DMS 273 treated with DMSO at 0.1 percent for 48 hours (cell line): ENCODE data around the gene FEM1B.

ENCODE experiments used
- DNase-seq: peaks from one replicate; lab custom pipeline; 2025; lab: John Stamatoyannopoulos, UW

FEM1B gene

DNA sequence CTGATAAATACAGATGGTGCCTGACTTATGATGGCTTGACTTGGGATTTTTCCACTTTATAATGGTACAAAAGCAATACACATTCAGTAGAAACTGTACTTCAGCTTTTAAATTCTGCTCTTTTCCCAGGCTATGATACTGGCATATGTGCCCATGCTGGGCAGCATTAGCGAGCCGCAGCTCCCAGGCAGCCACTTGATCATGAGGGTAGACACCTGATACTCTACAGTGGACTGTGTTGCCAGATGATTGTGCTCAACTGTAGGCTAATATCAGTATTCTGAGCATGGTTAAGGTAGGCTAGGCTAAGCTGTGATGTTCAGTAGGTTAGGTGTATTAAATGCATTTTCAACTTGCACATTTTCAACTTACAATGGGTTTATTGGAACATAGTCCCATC is 17.7 kb upstream of the FEM1B start:
- DNase-seq, result no peak

DNA sequence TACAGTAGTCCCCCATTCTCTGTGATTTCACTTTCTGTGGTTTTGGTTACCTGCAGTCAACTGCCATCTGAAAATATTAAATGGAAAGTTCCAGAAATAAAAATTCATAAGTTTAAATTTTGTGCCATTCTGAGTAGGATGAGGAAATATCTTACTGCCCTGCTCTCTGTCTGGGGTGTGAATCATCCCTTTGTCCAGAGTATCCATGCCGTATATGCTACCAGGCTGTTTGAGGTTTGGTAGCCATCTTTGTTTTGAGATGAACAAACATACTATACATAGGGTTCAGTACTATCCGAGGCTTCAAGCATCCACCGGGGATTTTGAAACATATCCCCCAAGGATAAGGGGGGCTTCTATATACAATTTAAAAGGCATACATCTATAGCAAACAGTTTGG is 16.3 kb upstream of the FEM1B start:
- no peak for DNase-seq

DNA sequence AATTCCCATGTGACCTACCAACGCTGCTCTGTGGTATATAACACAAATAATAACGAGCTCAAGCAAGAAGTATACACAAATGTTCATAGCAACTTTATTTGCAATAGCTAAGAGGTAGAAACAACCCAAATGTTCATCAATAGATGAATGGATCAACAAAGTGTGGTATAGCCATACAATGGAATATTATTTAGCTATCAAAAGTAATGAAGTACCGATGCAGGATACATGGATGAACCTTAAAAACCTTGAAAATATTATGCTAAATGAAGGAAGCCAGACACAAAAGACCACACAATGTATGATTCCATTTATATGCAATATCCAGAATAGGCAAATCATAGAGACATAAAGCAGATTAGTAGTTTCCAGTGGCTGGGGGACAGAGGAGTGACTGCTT is 15.6 kb upstream of the FEM1B start:
- DNase-seq, result no peak

DNA sequence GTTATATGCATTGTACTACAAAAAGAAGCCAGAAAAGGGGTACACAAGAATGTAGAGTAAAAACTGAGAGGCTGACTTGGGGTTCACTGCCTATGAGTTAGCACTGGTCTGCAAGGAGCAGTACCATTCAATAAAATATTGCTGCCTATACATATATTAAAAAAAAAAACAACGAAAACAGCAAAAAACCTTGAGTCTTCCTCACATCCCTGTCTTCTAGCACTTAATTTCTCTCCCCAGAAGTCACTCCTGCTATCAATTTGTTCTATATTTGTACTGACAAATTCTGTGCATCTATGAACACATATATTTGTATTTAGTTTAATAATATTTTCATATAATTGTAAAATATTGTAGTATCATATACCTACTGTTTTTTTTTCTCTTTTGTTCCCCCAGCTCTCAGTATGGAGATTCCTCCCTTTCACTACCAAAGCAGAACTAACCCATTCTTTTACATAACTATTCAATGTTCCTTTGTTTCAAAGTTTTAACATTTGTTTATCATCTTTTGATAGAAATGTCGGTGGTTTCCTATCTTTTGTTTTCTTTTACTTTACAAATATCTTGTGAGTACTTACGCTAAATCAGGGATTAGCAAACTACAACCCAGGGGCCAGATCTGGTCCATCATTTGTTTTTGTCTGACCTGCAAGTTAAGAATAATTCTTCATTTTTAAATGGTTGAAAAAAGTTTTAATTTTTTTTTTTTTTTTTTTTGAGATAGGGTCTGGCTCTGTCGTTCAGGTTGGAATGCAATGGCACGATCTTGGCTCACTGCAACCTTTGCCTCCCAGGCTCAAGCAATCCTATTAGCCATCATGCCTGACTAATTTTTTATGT is 14.8 kb upstream of the FEM1B start:
- no peak for DNase-seq

DNA sequence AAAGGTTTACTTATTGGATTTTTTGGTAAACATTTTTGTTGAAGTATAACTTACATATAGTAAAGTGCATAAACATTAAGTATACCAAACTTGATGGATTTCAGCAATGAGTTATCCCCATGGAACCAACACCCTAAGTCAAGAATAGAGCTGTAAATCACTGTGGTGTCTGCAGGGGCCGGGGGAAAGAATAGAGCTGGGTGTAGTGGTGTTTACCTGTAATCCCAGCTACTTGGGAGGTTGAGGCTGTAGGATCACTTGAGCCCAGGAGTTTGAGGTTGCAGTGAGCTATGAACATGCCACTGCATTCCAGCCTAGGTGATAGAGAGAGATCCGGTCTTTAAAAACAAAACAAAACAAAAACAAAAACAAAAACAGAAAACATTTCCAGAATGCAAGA is 13.3 kb upstream of the FEM1B start:
- DNase-seq, result no peak

DNA sequence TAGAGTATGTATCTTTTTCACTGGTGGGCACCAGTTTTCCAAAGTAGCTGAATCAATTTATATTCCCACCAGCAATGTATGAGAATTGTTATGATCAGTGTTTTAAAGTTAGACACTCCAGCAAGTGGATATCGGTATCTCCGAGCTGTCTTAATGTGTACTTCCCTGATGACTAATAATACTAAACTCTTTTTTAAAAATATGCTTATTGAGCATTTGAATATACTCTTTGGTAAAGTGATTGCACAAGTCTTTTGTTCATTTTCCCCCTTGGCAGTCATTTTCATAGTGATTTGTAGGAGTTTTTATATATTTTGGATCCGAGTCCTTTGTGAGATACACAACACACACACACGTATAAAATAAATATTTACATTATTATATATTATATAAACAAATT is 12.5 kb upstream of the FEM1B start:
- no peak for DNase-seq

DNA sequence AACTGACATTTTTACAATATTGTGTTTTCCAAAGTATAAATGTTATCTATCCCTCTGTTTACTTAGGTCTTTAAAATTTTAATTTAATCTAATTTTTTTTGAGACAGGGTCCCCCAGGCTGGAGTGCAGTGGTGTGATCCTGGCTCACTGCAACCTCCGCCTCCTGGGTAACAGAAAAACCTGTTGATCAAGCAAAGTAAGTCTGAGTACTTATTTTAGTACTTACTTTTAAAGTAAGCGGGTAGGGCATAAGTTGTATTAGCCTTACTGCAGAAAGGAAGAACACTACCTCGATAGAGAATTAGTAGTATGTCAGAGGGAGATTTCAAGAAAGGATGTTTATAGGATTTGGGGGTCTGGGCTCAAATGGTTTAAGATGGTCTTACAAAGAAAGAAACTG is 11.9 kb upstream of the FEM1B start:
- no peak for DNase-seq

DNA sequence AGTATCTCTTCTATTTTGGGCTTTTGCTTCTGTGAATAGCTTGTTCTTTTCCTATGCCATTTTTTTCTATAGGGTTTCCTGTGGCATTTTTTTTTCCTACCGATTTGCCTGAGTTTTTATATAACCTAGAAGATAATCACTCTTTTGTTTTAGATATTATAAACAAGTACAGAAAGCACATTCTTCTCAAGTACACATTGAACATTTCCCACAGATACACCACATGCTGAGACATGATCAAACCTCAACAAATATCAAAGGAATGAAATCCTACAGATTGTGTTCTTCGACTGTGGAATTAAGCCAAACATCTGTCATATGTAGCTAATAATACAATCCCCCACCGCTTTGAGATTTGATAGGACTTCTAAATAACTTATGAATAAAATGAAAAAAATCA is 9.1 kb upstream of the FEM1B start:
- no peak for DNase-seq

DNA sequence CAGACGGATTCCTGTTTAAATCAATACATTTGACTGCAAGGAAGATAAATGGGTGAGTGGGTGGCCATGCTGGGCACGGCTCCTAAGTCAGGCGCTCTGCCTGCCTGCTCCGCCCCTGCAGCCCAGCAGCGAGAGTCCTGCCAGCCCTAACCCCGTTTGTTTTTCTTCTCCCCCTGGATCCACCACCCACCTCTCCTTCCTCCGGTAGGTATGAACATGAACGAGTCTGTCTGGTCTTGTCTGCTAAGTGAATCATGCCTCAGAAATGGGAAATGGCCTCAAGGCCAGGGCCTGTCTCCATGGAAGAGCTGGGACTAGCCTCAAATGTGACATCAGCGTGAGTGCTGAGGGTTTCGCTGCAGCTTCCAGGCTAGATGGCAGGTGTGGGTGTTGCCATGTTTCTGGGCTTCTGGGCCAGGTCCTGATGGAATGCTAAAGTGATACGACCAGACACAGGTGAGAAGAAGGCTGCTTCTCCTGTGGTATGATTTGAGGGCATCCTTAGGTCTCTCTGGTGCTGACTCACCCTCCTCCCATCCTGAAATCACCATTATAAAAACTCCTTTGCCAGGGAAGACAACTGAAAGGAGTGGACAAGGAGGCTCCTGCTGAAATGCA is 5.6 kb upstream of the FEM1B start:
- DNase-seq, result no peak

DNA sequence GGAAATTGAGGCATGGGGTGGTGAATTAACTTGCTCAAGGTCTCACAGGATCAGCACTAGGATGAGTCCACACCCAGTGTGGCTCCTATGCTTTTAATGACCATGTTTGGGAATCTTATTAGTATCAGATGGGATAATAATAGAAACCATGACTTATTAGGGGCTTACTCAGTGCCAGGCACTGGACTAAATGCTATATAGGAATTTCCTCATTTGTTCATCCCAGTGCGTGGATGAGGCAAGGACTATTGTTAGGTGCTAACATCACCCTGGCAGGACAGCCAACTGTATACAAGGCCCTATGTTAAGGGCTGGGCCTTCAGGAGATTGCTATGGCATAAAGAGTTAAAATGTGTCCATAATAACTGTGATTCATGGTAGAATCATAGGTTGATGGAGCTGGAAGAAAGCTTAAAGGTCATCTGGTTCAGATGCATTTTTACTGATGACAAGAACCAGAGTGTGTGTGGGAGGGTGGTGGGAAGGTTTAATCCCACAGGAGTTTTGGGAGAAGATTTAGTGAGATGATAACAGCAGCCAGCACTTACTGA is 4.7 kb upstream of the FEM1B start:
- no peak for DNase-seq

DNA sequence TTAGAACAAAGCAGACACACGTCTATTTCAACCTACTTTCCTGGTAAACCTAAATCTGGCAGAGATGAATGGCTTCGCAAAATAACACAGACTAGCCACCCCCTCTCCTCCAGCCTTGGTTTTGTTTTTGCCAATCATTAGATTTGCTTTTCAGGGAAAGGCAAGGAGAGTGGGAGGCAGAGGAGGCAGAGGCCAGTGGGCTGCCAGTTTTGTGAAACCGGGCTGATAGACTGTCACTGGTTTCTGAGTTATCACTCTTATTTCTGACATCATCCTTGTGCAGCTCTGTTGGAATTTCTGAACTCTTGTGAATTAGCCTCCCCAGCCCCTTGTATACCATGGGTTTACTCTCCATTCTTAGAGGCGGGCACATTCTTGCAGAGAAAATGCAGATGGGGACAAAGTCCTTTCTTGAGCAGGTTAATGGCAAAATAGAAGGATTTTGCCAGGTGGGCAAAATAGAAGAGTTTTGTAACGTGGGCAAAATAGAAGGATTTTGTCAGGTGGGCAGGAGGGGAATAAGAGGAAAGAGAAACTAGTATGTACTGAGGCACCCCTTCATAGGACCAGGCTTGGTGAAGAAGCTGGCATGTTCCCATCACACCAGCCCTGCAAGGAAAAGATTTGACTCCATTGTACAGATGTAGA is 3.2 kb upstream of the FEM1B start:
- no peak for DNase-seq

DNA sequence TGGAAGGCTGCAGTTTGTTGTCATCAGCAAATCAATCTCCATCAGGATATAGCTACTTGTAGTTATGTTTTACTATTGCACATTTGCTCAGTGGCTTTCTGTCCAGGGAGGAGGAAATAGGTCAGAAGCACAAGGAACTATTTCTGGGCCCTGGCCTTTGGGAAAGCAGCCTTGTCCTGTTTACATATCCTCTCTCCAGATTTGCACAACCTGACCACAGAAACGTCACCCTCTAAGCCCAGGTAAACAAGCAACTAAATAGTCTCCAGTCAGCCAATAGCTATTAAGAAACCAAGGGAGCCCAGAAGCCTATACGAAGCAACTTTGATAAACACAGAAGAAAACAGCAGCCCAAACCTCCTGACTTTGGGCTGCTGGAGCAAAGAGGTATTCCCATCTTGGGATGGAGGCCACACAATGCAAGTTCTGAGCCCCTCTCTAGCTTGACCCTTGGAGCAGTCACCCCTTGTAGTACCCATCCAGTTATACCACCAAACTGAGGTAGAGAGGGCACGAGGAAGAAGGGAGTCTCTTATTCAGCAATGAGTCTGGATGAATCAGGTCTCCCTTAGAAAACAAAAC is 2.3 kb upstream of the FEM1B start:
- no peak for DNase-seq

DNA sequence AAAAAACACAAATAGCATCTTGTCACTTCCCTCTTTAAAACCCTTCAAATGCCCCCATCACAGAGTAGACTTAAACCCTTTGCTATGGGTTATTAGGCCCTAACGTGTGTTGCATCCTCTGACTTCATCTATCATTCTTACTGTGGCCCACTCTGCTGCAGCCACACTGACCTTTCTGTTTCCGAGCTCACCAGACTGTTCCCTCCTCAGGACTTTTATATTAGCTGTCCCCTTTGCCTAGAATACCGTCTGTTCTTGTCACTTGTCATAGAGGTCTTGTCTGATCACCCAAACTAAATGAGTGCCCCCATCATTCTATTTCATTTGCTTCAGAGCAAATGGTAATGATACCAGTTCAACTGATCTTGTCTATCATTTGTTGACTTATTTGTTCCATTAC is 877 bp upstream of the FEM1B start:
- DNase-seq, result no peak

DNA sequence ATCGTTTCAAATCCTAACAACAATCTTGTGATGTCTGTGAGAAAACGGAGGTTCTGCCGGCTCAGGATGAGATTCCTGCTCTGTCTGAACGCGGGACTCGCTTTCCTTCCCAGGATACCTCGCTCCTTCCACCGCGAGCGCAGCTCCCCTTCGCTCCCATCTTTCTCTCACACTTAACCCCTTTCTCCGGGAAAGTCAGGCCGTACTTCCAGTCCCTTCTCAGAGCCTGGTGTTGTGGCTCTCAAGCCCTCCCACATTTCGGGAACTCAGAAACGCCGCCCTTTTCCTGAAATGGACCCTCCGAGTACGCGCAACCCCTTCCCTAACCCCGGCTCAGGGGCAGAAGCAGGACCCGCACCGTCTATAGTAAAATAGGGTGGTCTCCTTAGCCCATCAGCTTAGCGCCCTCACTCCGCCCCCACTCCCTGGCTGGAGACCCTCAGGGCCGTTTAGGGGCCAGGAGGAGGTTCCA is 378 bp upstream of the FEM1B start:
- no peak for DNase-seq

DNA sequence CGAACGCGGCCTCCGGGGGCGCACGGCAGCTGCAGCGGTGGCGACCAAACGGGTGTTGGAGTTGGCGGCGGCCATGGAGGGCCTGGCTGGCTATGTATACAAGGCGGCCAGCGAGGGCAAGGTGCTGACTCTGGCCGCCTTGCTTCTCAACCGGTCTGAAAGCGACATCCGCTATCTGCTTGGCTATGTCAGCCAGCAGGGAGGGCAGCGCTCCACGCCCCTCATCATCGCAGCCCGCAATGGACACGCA is 725 bp downstream of the FEM1B start:
- DNase-seq, result no peak

DNA sequence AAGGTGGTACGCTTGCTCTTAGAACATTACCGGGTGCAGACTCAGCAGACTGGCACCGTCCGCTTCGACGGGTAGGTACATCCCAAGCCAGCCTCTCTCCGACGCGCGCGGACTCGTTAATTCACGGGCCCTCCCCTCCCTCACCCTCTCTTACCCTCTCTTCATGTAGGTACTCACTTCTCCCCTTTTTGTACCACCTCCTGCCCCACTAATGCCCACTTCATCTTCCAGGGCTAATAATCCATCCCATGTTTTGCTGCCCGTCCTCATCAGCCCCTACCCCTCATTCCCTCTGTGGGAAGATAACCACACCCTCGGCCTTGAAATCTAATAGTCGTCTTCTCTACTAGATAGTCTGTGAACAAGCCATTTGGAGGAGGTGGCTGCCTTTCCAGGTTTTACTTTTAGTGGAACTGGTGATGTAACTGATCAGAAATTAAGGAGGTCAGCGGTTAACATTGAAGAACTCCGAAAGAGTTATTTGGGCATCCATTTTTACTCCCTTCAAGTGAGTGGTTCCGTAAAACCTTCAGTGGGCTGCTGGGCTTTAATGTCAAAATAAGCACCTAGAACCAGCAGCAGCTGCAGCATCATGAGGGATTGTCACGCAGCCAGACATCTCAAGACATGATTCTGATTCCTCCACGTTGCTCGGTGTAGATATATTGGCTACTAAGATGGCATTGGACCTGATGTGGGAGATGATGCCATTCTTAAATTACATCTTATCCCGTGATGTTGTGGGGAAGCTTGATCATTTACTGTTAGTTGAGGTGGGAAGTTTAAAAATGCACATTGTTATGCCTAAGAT is 1.3 kb downstream of the FEM1B start:
- DNase-seq, result peak; percentile 29

DNA sequence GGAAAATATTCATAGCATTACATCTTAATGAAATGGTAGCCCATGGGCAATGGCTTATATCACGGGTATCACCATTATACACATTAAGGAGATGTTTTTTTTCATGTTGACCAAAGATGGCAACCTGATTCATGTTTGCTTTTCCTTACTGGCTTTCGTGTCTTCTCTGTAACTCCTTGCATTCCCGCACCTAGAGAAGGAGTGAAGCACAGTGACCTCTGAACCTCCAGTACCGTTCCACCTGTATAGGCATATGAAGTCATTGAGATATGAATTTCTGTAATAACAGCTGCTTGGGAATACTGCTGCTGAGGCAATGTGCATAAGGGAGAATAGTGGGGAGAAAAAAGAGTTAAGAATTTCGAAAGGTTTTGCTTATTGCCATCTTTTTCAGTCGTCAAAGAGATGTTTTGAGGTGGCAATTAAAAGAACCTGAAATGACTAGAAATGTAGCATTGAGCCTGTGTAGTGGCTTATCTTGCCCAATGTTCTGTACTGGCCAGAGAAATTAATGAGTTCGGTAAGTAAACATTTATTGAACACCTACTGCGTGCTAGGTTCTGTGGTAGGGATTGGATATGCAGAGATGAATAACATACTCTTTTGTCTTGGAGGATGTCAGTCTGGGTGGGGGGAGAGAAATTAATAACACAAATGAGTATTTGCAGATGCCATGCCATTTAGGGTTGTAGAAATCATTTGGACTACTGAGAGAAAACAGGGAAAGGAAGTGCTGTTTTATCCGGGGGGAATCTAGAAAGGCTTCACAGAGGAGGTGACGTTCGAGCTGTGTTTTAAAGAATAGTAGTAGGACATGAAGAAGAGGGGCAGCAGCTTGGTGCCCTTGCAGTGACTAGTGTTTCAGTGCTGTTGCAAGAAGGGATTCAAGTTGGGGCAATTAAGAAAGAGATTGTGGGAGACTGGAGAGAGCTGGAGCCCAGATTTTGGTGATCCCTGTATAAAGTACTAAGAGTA is 2.5 kb downstream of the FEM1B start:
- DNase-seq, result no peak

DNA sequence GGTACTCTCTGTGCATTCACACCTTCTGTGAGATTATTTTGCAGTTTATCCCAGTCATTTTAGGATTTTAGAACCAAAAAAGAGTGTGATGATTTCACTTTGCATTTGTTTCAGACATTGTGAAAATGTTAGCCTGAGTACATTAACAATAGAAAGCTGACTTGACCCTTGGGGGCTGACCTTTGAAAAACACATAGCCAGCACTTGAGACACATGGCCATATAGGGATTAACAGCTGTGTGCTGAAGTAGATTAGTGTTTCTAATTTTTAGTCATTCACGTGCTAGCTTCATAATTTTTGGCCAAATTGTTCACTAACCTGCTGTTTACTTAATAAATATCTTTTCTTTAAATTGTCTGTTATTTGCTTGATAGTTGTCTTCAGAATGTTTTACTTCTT is 3.5 kb downstream of the FEM1B start:
- no peak for DNase-seq

DNA sequence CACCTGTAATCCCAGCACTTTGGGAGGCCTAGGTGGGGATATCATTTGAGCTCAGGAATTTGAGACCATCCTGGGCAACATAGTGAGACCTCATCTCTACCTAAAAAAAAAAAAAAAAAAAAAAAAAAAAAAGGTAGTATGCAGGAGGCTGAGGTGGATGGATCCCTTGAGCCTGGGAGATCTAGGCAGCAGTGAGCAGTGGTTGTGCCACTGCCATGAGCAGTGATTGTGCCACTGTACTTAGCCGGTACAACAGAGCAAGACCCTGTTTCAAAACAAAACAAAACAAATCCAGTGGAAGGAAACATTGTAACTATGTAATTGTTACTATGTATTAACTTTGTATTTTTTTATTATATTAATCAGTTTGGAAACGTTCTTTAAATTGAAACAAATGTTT is 5.9 kb downstream of the FEM1B start:
- DNase-seq, result no peak

DNA sequence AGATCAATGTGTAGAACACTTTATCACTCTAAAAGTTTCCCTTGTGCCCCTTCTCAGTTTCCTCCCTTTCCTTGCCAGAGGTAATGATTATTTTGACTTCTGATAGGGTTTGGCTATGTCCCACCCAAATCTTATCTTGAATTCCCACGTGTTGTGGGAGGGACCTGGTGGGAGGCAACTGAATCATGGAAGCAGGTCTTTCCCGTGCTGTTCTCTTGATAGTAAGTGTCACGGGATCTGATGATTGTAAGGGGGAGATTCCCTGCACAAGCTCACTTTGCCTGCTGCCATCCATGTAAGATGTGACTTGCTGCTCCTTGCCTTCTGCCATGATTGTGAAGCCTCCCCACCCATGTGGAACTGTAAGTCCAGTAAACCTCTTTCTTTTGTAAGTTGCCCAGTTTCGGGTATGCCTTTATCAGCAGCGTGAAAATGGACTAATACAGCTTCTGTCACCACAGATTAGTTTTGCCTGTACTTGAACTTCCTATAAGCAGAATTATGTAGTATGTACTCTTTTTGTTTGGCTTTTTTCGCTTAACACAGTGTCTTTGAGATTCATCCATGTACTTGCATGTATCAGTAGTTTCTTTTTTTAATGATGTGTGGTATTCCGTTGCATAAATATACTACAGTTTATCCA is 7.2 kb downstream of the FEM1B start:
- no peak for DNase-seq
